A673 (cell line): Measurements from ENCODE around the gene ACTR10. TPM values are rescaled to one million over a fixed set of nuclear protein-coding genes. Genes with fewer than 3 reads are reported as not detected.

ENCODE experiments used
- BruUV-seq: library from RNA; stranded (reverse); fragments of 400-500 nt; replicated peaks from 2 replicates; lab custom pipeline; 2021; lab: Mats Ljungman, UMichigan
- CTCF ChIA-PET: fragments of 300-600 bp; sonication (Branson Sonifier 250); formaldehyde crosslinking; loops from one replicate; lab custom pipeline; 2022; ENCODE audit warnings: antibody characterized with exemption; lab: Charles Lee
- POLR2A ChIA-PET: fragments of 300-600 bp; sonication (Branson Sonifier 250); formaldehyde crosslinking; loops from one replicate; lab custom pipeline; 2022; ENCODE audit warnings: antibody characterized with exemption; ENCODE audit not compliant: low non-redundant PET; lab: Charles Lee
- DNase-seq: peaks from one replicate; pipeline ENCODE4 v3.0.0-alpha.2; 2015; ENCODE audit warnings: low spot score
- H3K27ac ChIP-seq: fragments of 200-600 bp; sonication (generic); 2 replicates; pipeline ENCODE4 v1.5.1; 2016; ENCODE audit warnings: mixed run types, low read depth, mild to moderate bottlenecking, mixed read lengths, antibody characterized with exemption, low read length; ENCODE audit not compliant: poor library complexity, severe bottlenecking
- H3K27me3 ChIP-seq: fragments of 200-600 bp; sonication (generic); replicated peaks from 2 replicates; pipeline ENCODE4 v1.6.1; 2017; ENCODE audit warnings: mixed run types, low read depth, mild to moderate bottlenecking, mixed read lengths, antibody characterized with exemption, low read length; ENCODE audit not compliant: insufficient read depth, poor library complexity
- H3K36me3 ChIP-seq: fragments of 200-600 bp; sonication (generic); 2 replicates; pipeline ENCODE4 v1.6.1; 2016; ENCODE audit warnings: mixed run types, mild to moderate bottlenecking, mixed read lengths, antibody characterized with exemption, low read length; ENCODE audit not compliant: insufficient read depth, poor library complexity, severe bottlenecking
- H3K4me1 ChIP-seq: fragments of 200-600 bp; sonication (generic); 2 replicates; pipeline ENCODE4 v1.6.1; 2017; ENCODE audit warnings: mixed run types, mild to moderate bottlenecking, mixed read lengths, antibody characterized with exemption, low read length; ENCODE audit not compliant: insufficient read depth, poor library complexity, severe bottlenecking
- H3K4me3 ChIP-seq: fragments of 200-600 bp; sonication (generic); 2 replicates; pipeline ENCODE4 v1.5.1; 2016; ENCODE audit warnings: low read depth, mixed run types, mild to moderate bottlenecking, mixed read lengths, low read length; ENCODE audit not compliant: poor library complexity, severe bottlenecking
- H3K9me3 ChIP-seq: fragments of 200-600 bp; sonication (generic); 2 replicates; pipeline ENCODE4 v1.6.1; 2016; ENCODE audit warnings: mixed run types, low read depth, mild to moderate bottlenecking, mixed read lengths, antibody characterized with exemption, low read length; ENCODE audit not compliant: poor library complexity, severe bottlenecking
- EZH2 ChIP-seq: fragments of 200-600 bp; sonication (generic); IDR thresholded peaks from 2 replicates; pipeline ENCODE4 v1.6.1; 2017; ENCODE audit warnings: borderline replicate concordance, low read depth, mild to moderate bottlenecking, mixed read lengths, antibody characterized with exemption, low read length; ENCODE audit not compliant: poor library complexity, severe bottlenecking
- intact Hi-C: fragments of 100-400 bp; cut with micrococcal nuclease; formaldehyde crosslinking; loops from one replicate; pipeline ENCODE4 v1.10.0; 2022; ENCODE audit not compliant: unreplicated experiment
- total RNA-seq: library from RNA; stranded (reverse); gene quantifications from 2 replicates; pipeline ENCODE4 v1.2.3, GENCODE V29; 2021
- TF ChIP-seq, protein P1 (sequence below): fragments of 300-800, 200-600 bp; sonication (generic); conservative IDR thresholded peaks from 2 replicates; pipeline ENCODE4 v1.5.1; 2017; ENCODE audit warnings: low read depth, mild to moderate bottlenecking, antibody characterized with exemption, low read length, moderate library complexity, mixed read lengths

Gene ACTR10
- total RNA-seq, 1 experiment from 2014 or later = 54.7 TPM

- Histone ChIP-seq H3K36me3 (no peaks in the 10 kb centered on the region), H3K27ac (no peak overlapping the region), H3K9me3 (no peaks in the 10 kb centered on the region), H3K4me1 (no peaks in the 10 kb centered on the region), H3K27me3 (no peaks in the 10 kb centered on the region), H3K4me3 (no peak overlapping the region)
- intact Hi-C loops = no loop called here
- POLR2A ChIA-PET = no interaction called here
- no peak for DNase-seq
- no TSS peak for BruUV-seq
- TF ChIP-seq, protein P1, sequence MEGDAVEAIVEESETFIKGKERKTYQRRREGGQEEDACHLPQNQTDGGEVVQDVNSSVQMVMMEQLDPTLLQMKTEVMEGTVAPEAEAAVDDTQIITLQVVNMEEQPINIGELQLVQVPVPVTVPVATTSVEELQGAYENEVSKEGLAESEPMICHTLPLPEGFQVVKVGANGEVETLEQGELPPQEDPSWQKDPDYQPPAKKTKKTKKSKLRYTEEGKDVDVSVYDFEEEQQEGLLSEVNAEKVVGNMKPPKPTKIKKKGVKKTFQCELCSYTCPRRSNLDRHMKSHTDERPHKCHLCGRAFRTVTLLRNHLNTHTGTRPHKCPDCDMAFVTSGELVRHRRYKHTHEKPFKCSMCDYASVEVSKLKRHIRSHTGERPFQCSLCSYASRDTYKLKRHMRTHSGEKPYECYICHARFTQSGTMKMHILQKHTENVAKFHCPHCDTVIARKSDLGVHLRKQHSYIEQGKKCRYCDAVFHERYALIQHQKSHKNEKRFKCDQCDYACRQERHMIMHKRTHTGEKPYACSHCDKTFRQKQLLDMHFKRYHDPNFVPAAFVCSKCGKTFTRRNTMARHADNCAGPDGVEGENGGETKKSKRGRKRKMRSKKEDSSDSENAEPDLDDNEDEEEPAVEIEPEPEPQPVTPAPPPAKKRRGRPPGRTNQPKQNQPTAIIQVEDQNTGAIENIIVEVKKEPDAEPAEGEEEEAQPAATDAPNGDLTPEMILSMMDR = no peak
- TF ChIP-seq EZH2 = no peak
- CTCF ChIA-PET = no interaction called here
Measured at GRCh38 chr14:58191763-58192601, 8.0 kb upstream of the ACTR10 start.

DNA sequence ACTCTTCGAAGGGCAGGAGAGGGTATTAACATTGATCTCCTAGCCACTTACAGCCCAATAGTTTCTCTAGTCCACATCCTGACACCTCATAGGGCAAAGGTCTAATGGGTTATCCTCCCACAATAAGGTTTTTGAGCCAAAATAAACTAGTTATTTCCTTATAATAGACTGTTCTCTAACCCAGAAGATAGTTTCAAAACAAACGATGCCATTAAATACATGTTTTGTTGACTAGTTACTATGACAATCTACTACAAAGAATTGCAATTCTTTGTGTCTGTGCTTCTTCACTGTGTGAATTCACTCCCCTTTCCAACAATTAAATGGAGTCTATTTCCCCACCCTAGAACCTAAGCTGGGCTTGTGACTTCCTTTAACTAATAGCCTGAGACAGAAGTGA lies 6.4 kb upstream of the ACTR10 start:
- CTCF ChIA-PET = no interaction called here

GRCh38 chr14:58196198-58196597 lies 3.8 kb upstream of the ACTR10 start:
- Histone ChIP-seq H3K9me3 (no peaks in the 10 kb centered on the region), H3K27me3 (no peaks in the 10 kb centered on the region), H3K36me3 (no peaks in the 10 kb centered on the region), H3K27ac (no peak overlapping the region), H3K4me3 (no peak overlapping the region), H3K4me1 (peaks cover 2% of the 10 kb centered on the region)
- ChIA-PET CTCF (no interaction called here), POLR2A (no interaction called here)
- TF ChIP-seq EZH2 = no peak
- TF ChIP-seq, protein P1 = no peak
- no peak for DNase-seq
- intact Hi-C loops = no loop called here
- no TSS peak for BruUV-seq

More for the DNA sequence above, 6.4 kb upstream of the ACTR10 start:
- H3K27me3 ChIP-seq = no peaks in the 10 kb centered on the region
- TF ChIP-seq EZH2 = no peak
- no peaks in the 10 kb centered on the region for H3K36me3 ChIP-seq
- POLR2A ChIA-PET = no interaction called here
- intact Hi-C loops = no loop called here
- H3K4me1 ChIP-seq = no peaks in the 10 kb centered on the region
- no TSS peak for BruUV-seq
- no peak overlapping the region for H3K27ac ChIP-seq
- H3K4me3 ChIP-seq = no peak overlapping the region
- DNase-seq = no peak
- no peaks in the 10 kb centered on the region for H3K9me3 ChIP-seq
